Astrocyte (in vitro differentiated cells and primary cell): ENCODE results near the gene DOP1A. TPM values are rescaled to one million over a fixed set of nuclear protein-coding genes. Genes with fewer than 3 reads are reported as not detected.

Source experiments
- DNase-seq: peaks from one replicate; pipeline ENCODE4 v3.0.0-alpha.2; 2010; ENCODE audit warnings: low read depth
- FAIRE-seq: peaks from 2 replicates; lab custom pipeline; 2011; peaks lifted over from hg19 to GRCh38; lab: Jason Lieb, UNC
- H2AFZ ChIP-seq: 2 replicates; pipeline ENCODE4 v1.6.0; 2012; ENCODE audit warnings: low read depth, low read length, inconsistent platforms
- H3K27ac ChIP-seq: 2 replicates; pipeline ENCODE4 v1.5.1; 2011; ENCODE audit warnings: low read depth, low read length, inconsistent platforms
- H3K27me3 ChIP-seq: 2 replicates; pipeline ENCODE4 v1.6.0; 2011; ENCODE audit warnings: low read length, inconsistent platforms; ENCODE audit not compliant: insufficient read depth
- H3K36me3 ChIP-seq: 2 replicates; pipeline ENCODE4 v1.5.1; 2011; ENCODE audit warnings: low read length, inconsistent platforms; ENCODE audit not compliant: insufficient read depth
- H3K4me1 ChIP-seq: 2 replicates; pipeline ENCODE4 v1.5.1; 2011; ENCODE audit warnings: low read length, inconsistent platforms; ENCODE audit not compliant: insufficient read depth
- H3K4me2 ChIP-seq: 2 replicates; pipeline ENCODE4 v1.6.0; 2012; ENCODE audit warnings: low read length, inconsistent platforms
- H3K4me3 ChIP-seq: 2 replicates; pipeline ENCODE4 v1.5.1; 2011; ENCODE audit warnings: low read depth, mild to moderate bottlenecking, low read length, inconsistent platforms; ENCODE audit not compliant: insufficient read depth
- H3K79me2 ChIP-seq: 2 replicates; pipeline ENCODE4 v1.6.0; 2012; ENCODE audit warnings: mild to moderate bottlenecking, low read length, inconsistent platforms; ENCODE audit not compliant: insufficient read depth
- H3K9ac ChIP-seq: 2 replicates; pipeline ENCODE4 v1.6.0; 2012; ENCODE audit warnings: mild to moderate bottlenecking, low read length, inconsistent platforms
- H3K9me3 ChIP-seq: 2 replicates; pipeline ENCODE4 v1.5.1; 2012; ENCODE audit warnings: low read depth, mild to moderate bottlenecking, low read length, inconsistent platforms; ENCODE audit not compliant: insufficient read depth
- H4K20me1 ChIP-seq: 2 replicates; pipeline ENCODE4 v1.6.0; 2012; ENCODE audit warnings: low read length, inconsistent platforms; ENCODE audit not compliant: insufficient read depth
- H3K27ac Mint-ChIP-seq: one replicate; pipeline ENCODE4 v1.8.0; 2021; ENCODE audit warnings: mild to moderate bottlenecking, mixed read lengths; ENCODE audit not compliant: unreplicated experiment
- H3K27me3 Mint-ChIP-seq: one replicate; pipeline ENCODE4 v1.8.0; 2021; ENCODE audit warnings: low read depth, mixed read lengths; ENCODE audit not compliant: unreplicated experiment
- H3K36me3 Mint-ChIP-seq: one replicate; pipeline ENCODE4 v1.8.0; 2021; ENCODE audit warnings: low read depth, mixed read lengths; ENCODE audit not compliant: unreplicated experiment
- H3K4me1 Mint-ChIP-seq: one replicate; pipeline ENCODE4 v1.8.0; 2021; ENCODE audit warnings: low read depth, mixed read lengths; ENCODE audit not compliant: unreplicated experiment
- H3K4me3 Mint-ChIP-seq: one replicate; pipeline ENCODE4 v1.8.0; 2021; ENCODE audit warnings: mild to moderate bottlenecking, moderate library complexity, mixed read lengths; ENCODE audit not compliant: unreplicated experiment
- H3K9me3 Mint-ChIP-seq: one replicate; pipeline ENCODE4 v1.8.0; 2021; ENCODE audit warnings: mild to moderate bottlenecking, mixed read lengths; ENCODE audit not compliant: unreplicated experiment
- CTCF ChIP-seq: IDR thresholded peaks from 2 replicates; pipeline ENCODE4 v1.5.1; 2011; ENCODE audit warnings: low read depth, mild to moderate bottlenecking, inconsistent platforms, low read length, moderate library complexity; ENCODE audit not compliant: insufficient read depth
- EZH2 ChIP-seq: IDR thresholded peaks from 2 replicates; pipeline ENCODE4 v1.6.1; 2012; ENCODE audit warnings: mild to moderate bottlenecking, low read length, inconsistent platforms; ENCODE audit not compliant: insufficient read depth
- total RNA-seq: library from RNA; stranded (reverse); gene quantifications from 2 replicates; pipeline ENCODE4 v1.2.1, GENCODE V29; 2021

Gene DOP1A
- total RNA-seq, 1 donor from 2014 or later = 14.2 TPM

- TF ChIP-seq CTCF = no peak
- TF ChIP-seq EZH2 = no peak
- Histone ChIP-seq H3K4me2 (peak overlapping the region; percentile 87), H3K4me3 (peak overlapping the region; percentile 74), H3K9me3 (no peaks in the 10 kb centered on the region), H3K27me3 (no peaks in the 10 kb centered on the region), H2AFZ (peak overlapping the region; percentile 88), H3K27ac (peak overlapping the region; percentile 90), H3K36me3 (peaks cover 21% of the 10 kb centered on the region), H3K4me1 (peaks cover 21% of the 10 kb centered on the region), H3K79me2 (peaks cover 45% of the 10 kb centered on the region), H3K9ac (peak overlapping the region; percentile 91), H4K20me1 (peaks cover 39% of the 10 kb centered on the region)
- Mint-ChIP-seq H3K27ac (peak overlapping the region; percentile 53), H3K36me3 (peaks cover 15% of the 10 kb centered on the region), H3K4me3 (peak overlapping the region; percentile 78), H3K4me1 (peaks cover 44% of the 10 kb centered on the region), H3K9me3 (no peaks in the 10 kb centered on the region), H3K27me3 (no peaks in the 10 kb centered on the region)
- DNase-seq = peak; percentile 16
- no peak for FAIRE-seq
These were observed 126.5 kb downstream of the DOP1A start for GRCh38 chr6:83193747-83194566.

- peak overlapping the region; percentile 44 for H3K27ac ChIP-seq
- no peaks in the 10 kb centered on the region for H3K9me3 ChIP-seq
- H3K27me3 Mint-ChIP-seq = no peaks in the 10 kb centered on the region
- H4K20me1 ChIP-seq = peaks cover 8% of the 10 kb centered on the region
- peaks cover 9% of the 10 kb centered on the region for H3K36me3 ChIP-seq
- no peak overlapping the region for H3K9ac ChIP-seq
- no peak overlapping the region for H2AFZ ChIP-seq
- TF ChIP-seq CTCF = no peak
- no peak for TF ChIP-seq EZH2
- peak overlapping the region; percentile 74 for H3K4me2 ChIP-seq
- peaks cover 2% of the 10 kb centered on the region for H3K79me2 ChIP-seq
- H3K4me1 ChIP-seq = peaks cover 28% of the 10 kb centered on the region
- peak overlapping the region; percentile 56 for H3K27ac Mint-ChIP-seq
- H3K4me3 Mint-ChIP-seq = no peak overlapping the region
- H3K27me3 ChIP-seq = no peaks in the 10 kb centered on the region
- peaks cover 35% of the 10 kb centered on the region for H3K4me1 Mint-ChIP-seq
- H3K36me3 Mint-ChIP-seq = peaks cover 10% of the 10 kb centered on the region
- DNase-seq (peak; percentile 47), FAIRE-seq (peak; percentile 13)
- no peak overlapping the region for H3K4me3 ChIP-seq
- no peaks in the 10 kb centered on the region for H3K9me3 Mint-ChIP-seq
These were observed 131.2 kb downstream of the DOP1A start for GRCh38 chr6:83198486-83199172.
